Gastroesophageal sphincter (tissue), 4 donors: ENCODE results near the gene ATP6V0D1. TPM values are rescaled to one million over a fixed set of nuclear protein-coding genes. Genes with fewer than 3 reads are reported as not detected.

Experiments
- ATAC-seq: fragments of 150-250 bp; one replicate; pipeline ENCODE4 v1.9.1; 2016; ENCODE audit warnings: mild to moderate bottlenecking, moderate library complexity
- H3K27ac ChIP-seq, 4 donors: fragments of 200-600 bp; sonication (generic) in 3 of 4; 1 replicate in 3 of 4; 2 replicates in 1 of 4; pipeline ENCODE4 v1.5.1; 2016 to 2019
- H3K27me3 ChIP-seq: fragments of 200-600 bp; sonication (generic); one replicate; pipeline ENCODE4 v1.5.1; 2019
- H3K36me3 ChIP-seq, 2 donors: fragments of 200-600 bp; sonication (generic); one replicate each; pipeline ENCODE4 v1.5.1; 2019; ENCODE audit warnings: control low read depth in 1 of 2
- H3K4me1 ChIP-seq, 3 donors: fragments of 200-600 bp; sonication (generic); 1 replicate in 2 of 3; 2 replicates in 1 of 3; pipeline ENCODE4 v1.5.1; 2016 to 2019; ENCODE audit warnings: control low read depth in 2 of 3
- H3K4me3 ChIP-seq, 2 donors: fragments of 200-600 bp; sonication (generic); one replicate each; pipeline ENCODE4 v1.5.1; 2019; ENCODE audit warnings: mild to moderate bottlenecking in 1 of 2, moderate library complexity in 1 of 2
- H3K9me3 ChIP-seq, 3 donors: fragments of 200-600 bp; sonication (generic); one replicate each; pipeline ENCODE4 v1.5.1; 2017 to 2019; ENCODE audit warnings: control low read depth in 2 of 3
- EP300 ChIP-seq: sonication (generic); formaldehyde crosslinking; IDR thresholded peaks from one replicate; pipeline ENCODE4 v1.6.1; 2017; ENCODE audit warnings: antibody characterized with exemption, mild to moderate bottlenecking
- POLR2A ChIP-seq, 2 donors: fragments of 450-650 bp; IDR thresholded peaks; one replicate each; pipeline ENCODE4 v1.6.1; 2017; ENCODE audit warnings: antibody characterized with exemption in 2 of 2, mild to moderate bottlenecking in 2 of 2, moderate library complexity in 1 of 2
- POLR2AphosphoS5 ChIP-seq: sonication (generic); formaldehyde crosslinking; IDR thresholded peaks from one replicate; pipeline ENCODE4 v1.6.1; 2017; ENCODE audit warnings: antibody characterized with exemption
- WGBS, 2 donors: methylation state at CpG; one replicate each; pipeline ENCODE4 v1.1.5; 2018; ENCODE audit warnings: low coverage in 1 of 2; 5-methylcytosine and 5-hydroxymethylcytosine counted together
- total RNA-seq, 4 donors: library from RNA; depleted of rRNA; stranded (reverse); fragments of >200 nt; gene quantifications; one replicate each; pipeline ENCODE4 v1.1.0, GENCODE V29; 2016
- TF ChIP-seq, protein P1 (sequence below), 4 experiments: fragments of 200-600 bp in 2 of 4; fragments of 450-650 bp in 2 of 4; sonication (generic) in 1 of 4; IDR thresholded peaks; one replicate each; pipeline ENCODE4 v1.5.1; 2017 to 2019; ENCODE audit warnings: antibody characterized with exemption in 4 of 4, mild to moderate bottlenecking in 2 of 4, moderate library complexity in 2 of 4

Gene ATP6V0D1
- total RNA-seq, 4 donors from 2014 or later: 94.2 to 145 (median 110) TPM

DNA sequence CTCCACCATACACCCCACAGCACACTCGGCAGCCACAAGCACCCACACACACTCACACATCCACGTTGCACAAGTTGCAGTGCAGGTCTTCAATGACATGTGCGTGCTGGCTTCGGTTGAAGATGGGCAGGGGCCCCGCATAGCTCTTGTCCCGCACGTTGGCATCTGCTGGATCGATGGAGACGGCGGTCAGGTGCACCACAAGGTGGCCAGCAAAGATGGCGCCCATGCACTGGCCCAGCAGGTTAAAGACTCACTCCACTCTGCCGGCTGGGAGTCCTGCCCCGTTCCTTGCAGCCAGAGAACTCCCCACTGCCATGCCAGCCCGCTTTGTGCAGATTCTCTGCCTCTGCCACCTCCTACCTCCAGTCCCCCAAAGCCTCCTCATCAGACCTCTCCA, 80.1 kb downstream of the ATP6V0D1 start:
- 100% methylated on average over 1 of the region's 14 CpGs; no CpG with 5 or more reads in 1 of the 2 donors for WGBS, 2 donors
- TF ChIP-seq POLR2AphosphoS5 (no peak), POLR2A (IDR thresholded peaks at IDR 0.05) (no peak), EP300 (no peak)
- TF ChIP-seq, protein P1, sequence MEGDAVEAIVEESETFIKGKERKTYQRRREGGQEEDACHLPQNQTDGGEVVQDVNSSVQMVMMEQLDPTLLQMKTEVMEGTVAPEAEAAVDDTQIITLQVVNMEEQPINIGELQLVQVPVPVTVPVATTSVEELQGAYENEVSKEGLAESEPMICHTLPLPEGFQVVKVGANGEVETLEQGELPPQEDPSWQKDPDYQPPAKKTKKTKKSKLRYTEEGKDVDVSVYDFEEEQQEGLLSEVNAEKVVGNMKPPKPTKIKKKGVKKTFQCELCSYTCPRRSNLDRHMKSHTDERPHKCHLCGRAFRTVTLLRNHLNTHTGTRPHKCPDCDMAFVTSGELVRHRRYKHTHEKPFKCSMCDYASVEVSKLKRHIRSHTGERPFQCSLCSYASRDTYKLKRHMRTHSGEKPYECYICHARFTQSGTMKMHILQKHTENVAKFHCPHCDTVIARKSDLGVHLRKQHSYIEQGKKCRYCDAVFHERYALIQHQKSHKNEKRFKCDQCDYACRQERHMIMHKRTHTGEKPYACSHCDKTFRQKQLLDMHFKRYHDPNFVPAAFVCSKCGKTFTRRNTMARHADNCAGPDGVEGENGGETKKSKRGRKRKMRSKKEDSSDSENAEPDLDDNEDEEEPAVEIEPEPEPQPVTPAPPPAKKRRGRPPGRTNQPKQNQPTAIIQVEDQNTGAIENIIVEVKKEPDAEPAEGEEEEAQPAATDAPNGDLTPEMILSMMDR (IDR thresholded peaks at IDR 0.05): no peak
- H3K27ac ChIP-seq: no peak overlapping the region
- H3K4me1 ChIP-seq: peaks cover 3 to 41% (median 28%) of the 10 kb centered on the region in 3 donors
- ATAC-seq: no peak
- peaks cover 0 to 12% of the 10 kb centered on the region in 2 donors for H3K36me3 ChIP-seq
- no peaks in the 10 kb centered on the region for H3K27me3 ChIP-seq
- H3K9me3 ChIP-seq: no peaks in the 10 kb centered on the region
- no peak overlapping the region for H3K4me3 ChIP-seq

DNA sequence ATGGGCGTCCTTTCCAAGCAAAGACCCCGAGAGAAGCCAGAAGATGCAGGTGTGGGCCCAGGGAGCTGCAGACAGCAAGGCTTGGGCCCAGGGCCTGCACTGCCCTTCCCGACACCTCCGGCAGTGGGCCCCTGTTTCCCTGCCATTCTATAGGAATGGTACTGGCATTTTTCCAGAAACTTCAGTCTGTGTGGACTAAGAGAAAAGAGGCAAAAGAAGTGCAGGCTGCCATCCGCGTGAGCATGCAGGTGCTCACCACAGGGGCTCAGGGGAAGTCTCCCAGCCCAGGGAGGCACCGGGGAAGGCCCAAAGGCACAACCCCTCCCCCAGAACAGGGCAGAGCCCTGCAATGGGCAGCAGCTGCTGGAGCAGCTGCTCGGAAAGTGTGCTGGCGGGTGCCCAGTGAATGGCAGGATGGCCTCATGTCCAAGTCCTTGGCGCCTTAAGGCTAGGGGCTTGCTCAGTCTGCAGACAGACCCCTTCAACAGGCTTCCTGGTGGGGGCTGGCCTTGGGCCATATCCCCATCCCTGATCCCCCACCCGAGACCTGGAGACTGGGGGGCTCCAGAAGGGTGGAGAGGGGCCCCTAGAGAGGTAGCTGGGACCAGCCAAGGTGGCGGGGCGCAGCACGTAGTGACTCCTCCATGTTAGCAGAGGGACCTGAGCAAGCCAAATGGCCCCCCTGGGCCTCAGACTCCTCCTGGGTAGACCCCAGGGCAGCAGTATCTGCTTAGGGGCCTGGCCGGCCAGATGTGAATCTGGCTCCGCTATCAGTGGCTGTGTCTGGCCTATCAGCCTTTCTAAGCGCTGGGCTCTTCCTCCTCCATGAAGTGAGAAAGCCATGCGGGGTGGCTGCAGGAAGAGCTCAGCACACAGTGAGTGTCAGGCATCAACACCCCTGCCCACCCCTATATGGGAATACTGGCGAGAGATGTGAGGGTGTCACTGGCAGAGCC, 80.9 kb downstream of the ATP6V0D1 start:
- 24 to 83% methylated on average over 3 to 6 of the region's 19 CpGs for WGBS, 2 donors
- Histone ChIP-seq H3K9me3 (no peaks in the 10 kb centered on the region), H3K36me3 (peaks cover 0 to 8% of the 10 kb centered on the region in 2 donors), H3K4me3 (no peak overlapping the region), H3K27me3 (no peaks in the 10 kb centered on the region), H3K27ac (no peak overlapping the region), H3K4me1 (peaks cover 3 to 47% (median 33%) of the 10 kb centered on the region in 3 donors)
- TF ChIP-seq, protein P1 (IDR thresholded peaks at IDR 0.05): peak in 1 of 4 experiments; percentile 16
- no peak for TF ChIP-seq POLR2AphosphoS5
- ATAC-seq: no peak

DNA sequence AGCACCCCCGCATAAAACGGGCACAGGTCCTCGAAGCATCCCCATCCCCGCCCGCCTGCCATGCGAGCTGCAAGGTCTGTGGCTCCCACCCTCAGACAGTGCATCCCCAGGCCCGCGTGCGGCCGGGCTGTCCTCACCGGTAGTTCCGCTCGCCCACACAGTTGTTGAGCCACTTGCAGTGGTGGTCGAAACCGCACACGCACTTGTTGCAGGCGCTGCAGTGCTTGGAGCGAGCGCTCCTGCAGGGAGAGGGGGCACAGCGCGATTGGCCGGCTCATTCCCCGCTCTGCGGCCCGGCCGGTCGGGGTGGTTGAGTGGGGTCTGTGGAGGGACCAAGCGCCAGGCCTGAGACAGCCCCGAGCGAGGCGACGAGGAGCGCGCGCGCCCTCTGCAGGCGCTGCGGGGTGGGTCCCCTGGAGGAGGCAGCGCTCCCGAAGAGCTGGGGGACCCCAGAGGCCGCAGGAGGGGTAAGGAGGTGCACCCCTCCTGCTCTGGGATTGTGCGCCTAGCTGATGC, 81.7 kb downstream of the ATP6V0D1 start:
- WGBS, 2 donors: no CpG with 5 or more reads among the region's 42 CpGs
- TF ChIP-seq, protein P1 (IDR thresholded peaks at IDR 0.05): peak in 3 of 4 experiments; percentile 63 to 93 (median 67)
- no peak for TF ChIP-seq POLR2A (IDR thresholded peaks at IDR 0.05)
- ATAC-seq: peak; percentile 40
- Histone ChIP-seq H3K27ac (peak overlapping the region in 2 of 4 donors; percentile 7 to 46), H3K9me3 (no peaks in the 10 kb centered on the region), H3K27me3 (no peaks in the 10 kb centered on the region), H3K4me1 (peaks cover 3 to 55% (median 35%) of the 10 kb centered on the region in 3 donors), H3K36me3 (peaks cover 0 to 2% of the 10 kb centered on the region in 2 donors), H3K4me3 (peak overlapping the region in 1 of 2 donors; percentile 29)

DNA sequence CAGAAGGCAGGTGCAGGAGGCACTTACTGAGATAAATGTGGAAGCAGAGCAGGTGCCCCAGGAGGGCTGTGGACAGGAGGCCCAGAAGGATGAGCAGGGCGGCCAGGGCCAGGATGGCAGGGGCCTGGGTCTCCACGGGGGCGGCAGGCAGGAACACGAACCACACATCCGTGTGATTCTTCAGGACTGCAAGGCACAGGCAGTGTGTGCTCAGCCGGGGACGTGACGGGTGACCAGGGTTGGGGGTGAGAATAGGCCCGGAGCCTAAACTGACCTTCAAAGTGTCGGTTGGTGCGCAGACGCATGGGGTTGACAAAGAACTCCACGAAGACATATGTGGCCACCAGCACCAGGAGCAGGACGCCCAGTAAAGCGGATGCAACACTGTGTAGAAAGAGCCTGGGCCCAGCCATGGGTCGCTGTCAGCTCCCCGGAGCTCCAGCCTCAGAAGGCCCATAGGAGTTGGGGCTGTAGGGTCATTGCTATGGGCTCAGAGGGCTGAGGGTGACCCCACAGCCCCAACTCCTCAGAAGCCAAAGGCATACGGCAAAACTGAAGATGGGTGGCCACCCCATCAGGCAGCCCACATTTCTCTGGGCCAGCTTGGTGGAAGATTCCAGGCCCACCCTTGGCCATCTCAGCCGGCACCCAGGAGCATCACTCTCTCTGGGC, 82.3 kb downstream of the ATP6V0D1 start:
- H3K27ac ChIP-seq: peak overlapping the region in 2 of 4 donors; percentile 7 to 46
- H3K36me3 ChIP-seq: no peaks in the 10 kb centered on the region
- peaks cover 3 to 61% (median 39%) of the 10 kb centered on the region in 3 donors for H3K4me1 ChIP-seq
- H3K4me3 ChIP-seq: no peak overlapping the region
- TF ChIP-seq POLR2AphosphoS5 (no peak), EP300 (no peak), POLR2A (IDR thresholded peaks at IDR 0.05) (no peak)
- TF ChIP-seq, protein P1 (IDR thresholded peaks at IDR 0.05): no peak
- WGBS, 2 donors: 95 to 100% methylated on average over 1 to 7 of the region's 19 CpGs
- no peak for ATAC-seq
- H3K9me3 ChIP-seq: no peaks in the 10 kb centered on the region
- no peaks in the 10 kb centered on the region for H3K27me3 ChIP-seq
